GM18502 (cell line): ENCODE results near the gene TNFRSF19.
A peak's percentile ranks its signal among the peaks of the same experiment; 100 is the strongest.
"Not testable (repeated sequence)": the region's sequence is repeated elsewhere in the genome, so short reads cannot be mapped to it uniquely, and the experiment has no call there.

Experiments
- ATAC-seq: cut with Tn5 transposase; IDR thresholded peaks from one replicate; pipeline ENCODE4 v1.9.1; 2021; ENCODE audit warnings: mild to moderate bottlenecking; ENCODE audit not compliant: unreplicated experiment, poor library complexity

TNFRSF19 gene

GRCh38 chr13:23677679-23678288 is 107.6 kb downstream of the TNFRSF19 start:
- not testable (repeated sequence) for ATAC-seq

GRCh38 chr13:23678795-23679194 is 108.6 kb downstream of the TNFRSF19 start:
- ATAC-seq = no peak

- ATAC-seq = no peak
Observed at GRCh38 chr13:23679220-23679619, 109.0 kb downstream of the TNFRSF19 start.

- ATAC-seq = no peak
Observed at GRCh38 chr13:23680845-23681669, 110.8 kb downstream of the TNFRSF19 start.

- no peak for ATAC-seq
Observed at GRCh38 chr13:23683084-23683483, 112.9 kb downstream of the TNFRSF19 start.

GRCh38 chr13:23684647-23685046 is 114.4 kb downstream of the TNFRSF19 start:
- no peak for ATAC-seq

- no peak for ATAC-seq
Observed at GRCh38 chr13:23685416-23685815, 115.2 kb downstream of the TNFRSF19 start.

GRCh38 chr13:23686948-23687347 is 116.7 kb downstream of the TNFRSF19 start:
- ATAC-seq = no peak

- no peak for ATAC-seq
Observed at GRCh38 chr13:23687614-23688013, 117.4 kb downstream of the TNFRSF19 start.

- ATAC-seq = no peak
Observed at GRCh38 chr13:23688336-23688735, 118.1 kb downstream of the TNFRSF19 start.

- ATAC-seq = no peak
Observed at GRCh38 chr13:23690668-23691067, 120.5 kb downstream of the TNFRSF19 start.

GRCh38 chr13:23692816-23693215 is 122.6 kb downstream of the TNFRSF19 start:
- no peak for ATAC-seq

GRCh38 chr13:23695196-23695595 is 125.0 kb downstream of the TNFRSF19 start:
- no peak for ATAC-seq

GRCh38 chr13:23695711-23696464 is 125.7 kb downstream of the TNFRSF19 start:
- peak; percentile 75 for ATAC-seq

GRCh38 chr13:23696610-23697009 is 126.4 kb downstream of the TNFRSF19 start:
- ATAC-seq = no peak

GRCh38 chr13:23697772-23698313 is 127.6 kb downstream of the TNFRSF19 start:
- ATAC-seq = no peak

- ATAC-seq = no peak
Observed at GRCh38 chr13:23699271-23699670, 129.1 kb downstream of the TNFRSF19 start.

- ATAC-seq = no peak
Observed at GRCh38 chr13:23701186-23701585, 131.0 kb downstream of the TNFRSF19 start.

GRCh38 chr13:23701636-23702035 is 131.4 kb downstream of the TNFRSF19 start:
- ATAC-seq = no peak

GRCh38 chr13:23703246-23703860 is 133.1 kb downstream of the TNFRSF19 start:
- ATAC-seq = no peak
